ENCODE measurements around the gene IL17B.

IL17B gene

DNA sequence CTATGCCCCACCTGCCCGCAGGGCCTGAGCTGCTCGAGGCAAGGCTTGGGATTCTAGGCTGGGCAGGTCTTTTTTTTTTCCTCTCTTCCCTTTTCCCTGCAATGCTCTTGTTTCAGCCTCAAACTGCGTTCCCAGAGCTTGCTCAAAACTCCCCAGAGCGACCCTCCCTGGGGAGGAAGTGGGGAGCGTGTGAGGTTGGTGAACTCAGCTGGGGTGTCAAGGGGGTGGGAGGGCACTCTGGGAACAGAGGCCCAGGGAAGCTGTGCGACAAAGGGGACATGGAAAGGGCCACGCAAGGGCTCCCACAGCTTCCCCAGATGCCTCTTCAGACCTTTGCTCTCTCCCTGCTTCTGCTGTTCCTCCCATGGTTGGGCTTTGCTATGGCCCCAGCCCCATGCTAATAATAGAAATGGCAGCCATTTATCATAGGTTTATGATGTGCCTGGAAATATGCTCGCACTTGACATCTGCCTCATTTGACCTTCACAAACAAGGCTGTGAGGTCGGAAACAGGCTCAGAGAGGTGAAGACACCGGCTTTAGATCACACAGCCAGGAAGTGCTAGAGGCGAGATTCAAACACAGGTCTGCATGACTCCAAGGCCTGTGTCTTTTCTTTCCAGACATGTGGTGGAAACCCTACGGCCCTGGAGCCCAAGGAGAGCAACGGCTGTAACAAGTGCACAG, 40.9 kb upstream of the IL17B start:
- no peaks in the 10 kb centered on the region for H3K79me1 ChIP-seq (ENCODE audit: low read depth, low read length)
- H2BK120ac ChIP-seq (ENCODE audit: low read depth, low read length), result no peak overlapping the region
- no peak overlapping the region for H3K9ac ChIP-seq (ENCODE audit: low read depth, low read length, poor library complexity)
- H3K27me3 ChIP-seq (ENCODE audit: control insufficient read depth in 3 of 3, insufficient read depth in 3 of 3, low read depth in 1 of 3, low read length in 3 of 3), result no peaks in the 10 kb centered on the region
- no peak overlapping the region for H3K4me2 ChIP-seq (ENCODE audit: insufficient read depth, low read length, poor library complexity, severe bottlenecking)
- H3K36me3 ChIP-seq (replicated peaks in 1 of 2; ENCODE audit: control insufficient read depth in 2 of 2, insufficient read depth in 2 of 2, low read length in 2 of 2), result no peaks in the 10 kb centered on the region
- H3K27ac ChIP-seq (replicated peaks; ENCODE audit: low read length), result no peak overlapping the region
- no peak overlapping the region for H3K4me3 ChIP-seq (ENCODE audit: low read length in 2 of 2)
- peaks cover 33 to 38% of the 10 kb centered on the region in 2 donors for H3K4me1 ChIP-seq (ENCODE audit: control insufficient read depth in 2 of 2, insufficient read depth in 1 of 2, low read depth in 1 of 2, low read length in 2 of 2)
- H2BK12ac ChIP-seq (ENCODE audit: low read length), result no peak overlapping the region
- no peaks in the 10 kb centered on the region for H3K9me3 ChIP-seq (replicated peaks in 1 of 2; ENCODE audit: control insufficient read depth in 2 of 2, insufficient read depth in 1 of 2, low read depth in 1 of 2, low read length in 2 of 2)
- H2BK5ac ChIP-seq (ENCODE audit: low read length), result no peak overlapping the region
- peak overlapping the region; percentile 50 for H2AFZ ChIP-seq (ENCODE audit: low read length)
- no peak overlapping the region for H4K8ac ChIP-seq (ENCODE audit: low read depth, low read length)
- DNase-seq (ENCODE audit: low spot score), result no peak
- H3K18ac ChIP-seq (ENCODE audit: low read length), result peak overlapping the region; percentile 13
- H2AK5ac ChIP-seq (ENCODE audit: low read depth, low read length), result no peak overlapping the region
- H4K91ac ChIP-seq (ENCODE audit: low read depth, low read length, poor library complexity), result no peak overlapping the region
- H3K23ac ChIP-seq (ENCODE audit: low read depth, low read length, poor library complexity), result no peak overlapping the region
- no CpG with 5 or more reads among the region's 13 CpGs for WGBS, 2 donors (ENCODE audit: extremely low coverage in 2 of 2, insufficient read length in 2 of 2, insufficient replicate concordance in 1 of 2)
- no peak overlapping the region for H2BK15ac ChIP-seq (ENCODE audit: low read length)
- no peak overlapping the region for H3K4ac ChIP-seq (ENCODE audit: low read length)
- H3K14ac ChIP-seq (ENCODE audit: low read length), result no peak overlapping the region

DNA sequence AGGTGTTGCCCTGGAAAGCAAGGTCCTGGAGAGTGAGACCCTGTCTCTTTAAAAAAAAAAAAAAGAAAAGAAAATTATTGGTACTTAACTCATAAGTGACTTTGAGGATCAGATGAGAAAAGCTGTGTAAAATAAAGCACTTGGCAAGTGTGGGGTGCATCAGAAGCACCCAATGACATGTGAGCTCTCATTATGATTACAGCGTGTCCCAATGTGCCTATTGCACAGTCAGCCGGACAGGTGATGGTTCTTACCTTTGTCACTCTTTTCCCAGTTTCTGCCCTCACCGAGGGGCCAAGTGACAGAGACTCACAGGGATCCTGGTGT, 40.4 kb upstream of the IL17B start:
- no peak overlapping the region for H2BK15ac ChIP-seq (ENCODE audit: low read length)

DNA sequence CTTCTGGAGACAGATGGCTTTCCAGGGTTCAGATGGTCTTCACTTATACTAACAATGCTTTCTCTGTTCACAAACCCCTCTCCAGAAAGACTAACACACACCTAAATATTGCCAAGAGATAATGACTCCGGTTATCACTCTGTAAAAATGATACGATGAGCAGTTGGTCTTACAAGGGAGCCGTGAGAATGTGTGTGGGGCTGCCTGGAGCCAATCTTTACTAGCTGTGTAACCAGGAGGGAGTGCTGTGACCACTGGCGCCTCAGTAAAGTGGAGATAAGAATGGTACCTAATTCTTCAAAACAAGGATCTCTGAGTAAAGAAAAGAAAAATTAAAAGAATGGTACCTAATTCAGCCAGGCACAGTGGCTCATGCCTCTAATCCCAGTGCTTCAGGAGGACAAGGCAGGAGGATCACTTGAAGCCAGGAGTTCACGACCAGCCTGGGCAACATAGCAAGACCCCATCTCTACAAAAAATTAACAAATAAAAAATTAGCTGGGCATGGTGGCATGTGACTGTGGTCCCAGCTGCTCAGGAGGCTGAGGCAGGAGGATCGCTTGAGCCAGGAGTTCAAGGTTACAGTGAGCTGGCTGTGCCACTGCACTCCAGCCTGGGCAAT, 39.9 kb upstream of the IL17B start:
- Histone ChIP-seq H3K4me3 (ENCODE audit: low read length in 2 of 2) (no peak overlapping the region), H3K9me3 (replicated peaks in 1 of 2; ENCODE audit: control insufficient read depth in 2 of 2, insufficient read depth in 1 of 2, low read depth in 1 of 2, low read length in 2 of 2) (no peaks in the 10 kb centered on the region), H3K36me3 (replicated peaks in 1 of 2; ENCODE audit: control insufficient read depth in 2 of 2, insufficient read depth in 2 of 2, low read length in 2 of 2) (no peaks in the 10 kb centered on the region), H2BK5ac (ENCODE audit: low read length) (no peak overlapping the region), H4K8ac (ENCODE audit: low read depth, low read length) (no peak overlapping the region), H3K9ac (ENCODE audit: low read depth, low read length, poor library complexity) (no peak overlapping the region), H4K91ac (ENCODE audit: low read depth, low read length, poor library complexity) (no peak overlapping the region), H3K18ac (ENCODE audit: low read length) (no peak overlapping the region), H3K27ac (replicated peaks; ENCODE audit: low read length) (no peak overlapping the region), H2AFZ (ENCODE audit: low read length) (no peak overlapping the region), H3K4ac (ENCODE audit: low read length) (no peak overlapping the region), H3K14ac (ENCODE audit: low read length) (no peak overlapping the region), H2BK15ac (ENCODE audit: low read length) (no peak overlapping the region), H3K4me1 (ENCODE audit: control insufficient read depth in 2 of 2, insufficient read depth in 1 of 2, low read depth in 1 of 2, low read length in 2 of 2) (peaks cover 29 to 37% of the 10 kb centered on the region in 2 donors), H2BK120ac (ENCODE audit: low read depth, low read length) (no peak overlapping the region), H3K27me3 (ENCODE audit: control insufficient read depth in 3 of 3, insufficient read depth in 3 of 3, low read depth in 1 of 3, low read length in 3 of 3) (no peaks in the 10 kb centered on the region), H2BK12ac (ENCODE audit: low read length) (no peak overlapping the region), H3K4me2 (ENCODE audit: insufficient read depth, low read length, poor library complexity, severe bottlenecking) (no peak overlapping the region), H3K79me1 (ENCODE audit: low read depth, low read length) (no peaks in the 10 kb centered on the region), H3K23ac (ENCODE audit: low read depth, low read length, poor library complexity) (no peak overlapping the region), H2AK5ac (ENCODE audit: low read depth, low read length) (no peak overlapping the region)
- DNase-seq (ENCODE audit: low spot score), result no peak
- WGBS, 2 donors (ENCODE audit: extremely low coverage in 2 of 2, insufficient read length in 2 of 2, insufficient replicate concordance in 1 of 2), result no CpG with 5 or more reads among the region's 6 CpGs

More for the DNA sequence above, 40.4 kb upstream of the IL17B start:
- Histone ChIP-seq H2BK5ac (ENCODE audit: low read length) (no peak overlapping the region), H4K91ac (ENCODE audit: low read depth, low read length, poor library complexity) (no peak overlapping the region), H3K18ac (ENCODE audit: low read length) (no peak overlapping the region), H3K23ac (ENCODE audit: low read depth, low read length, poor library complexity) (no peak overlapping the region), H3K36me3 (replicated peaks in 1 of 2; ENCODE audit: control insufficient read depth in 2 of 2, insufficient read depth in 2 of 2, low read length in 2 of 2) (no peaks in the 10 kb centered on the region), H2BK12ac (ENCODE audit: low read length) (no peak overlapping the region), H3K4me3 (ENCODE audit: low read length in 2 of 2) (no peak overlapping the region), H3K4ac (ENCODE audit: low read length) (no peak overlapping the region), H3K27me3 (ENCODE audit: control insufficient read depth in 3 of 3, insufficient read depth in 3 of 3, low read depth in 1 of 3, low read length in 3 of 3) (no peaks in the 10 kb centered on the region), H2AK5ac (ENCODE audit: low read depth, low read length) (no peak overlapping the region), H3K27ac (replicated peaks; ENCODE audit: low read length) (no peak overlapping the region), H3K79me1 (ENCODE audit: low read depth, low read length) (no peaks in the 10 kb centered on the region), H4K8ac (ENCODE audit: low read depth, low read length) (no peak overlapping the region), H2AFZ (ENCODE audit: low read length) (peak overlapping the region; percentile 50), H3K4me2 (ENCODE audit: insufficient read depth, low read length, poor library complexity, severe bottlenecking) (no peak overlapping the region), H3K9me3 (replicated peaks in 1 of 2; ENCODE audit: control insufficient read depth in 2 of 2, insufficient read depth in 1 of 2, low read depth in 1 of 2, low read length in 2 of 2) (no peaks in the 10 kb centered on the region), H3K4me1 (ENCODE audit: control insufficient read depth in 2 of 2, insufficient read depth in 1 of 2, low read depth in 1 of 2, low read length in 2 of 2) (peaks cover 32 to 38% of the 10 kb centered on the region in 2 donors), H3K9ac (ENCODE audit: low read depth, low read length, poor library complexity) (no peak overlapping the region), H3K14ac (ENCODE audit: low read length) (no peak overlapping the region), H2BK120ac (ENCODE audit: low read depth, low read length) (no peak overlapping the region)
- DNase-seq (ENCODE audit: low spot score), result no peak
- no CpG with 5 or more reads among the region's 3 CpGs for WGBS, 2 donors (ENCODE audit: extremely low coverage in 2 of 2, insufficient read length in 2 of 2, insufficient replicate concordance in 1 of 2)

DNA sequence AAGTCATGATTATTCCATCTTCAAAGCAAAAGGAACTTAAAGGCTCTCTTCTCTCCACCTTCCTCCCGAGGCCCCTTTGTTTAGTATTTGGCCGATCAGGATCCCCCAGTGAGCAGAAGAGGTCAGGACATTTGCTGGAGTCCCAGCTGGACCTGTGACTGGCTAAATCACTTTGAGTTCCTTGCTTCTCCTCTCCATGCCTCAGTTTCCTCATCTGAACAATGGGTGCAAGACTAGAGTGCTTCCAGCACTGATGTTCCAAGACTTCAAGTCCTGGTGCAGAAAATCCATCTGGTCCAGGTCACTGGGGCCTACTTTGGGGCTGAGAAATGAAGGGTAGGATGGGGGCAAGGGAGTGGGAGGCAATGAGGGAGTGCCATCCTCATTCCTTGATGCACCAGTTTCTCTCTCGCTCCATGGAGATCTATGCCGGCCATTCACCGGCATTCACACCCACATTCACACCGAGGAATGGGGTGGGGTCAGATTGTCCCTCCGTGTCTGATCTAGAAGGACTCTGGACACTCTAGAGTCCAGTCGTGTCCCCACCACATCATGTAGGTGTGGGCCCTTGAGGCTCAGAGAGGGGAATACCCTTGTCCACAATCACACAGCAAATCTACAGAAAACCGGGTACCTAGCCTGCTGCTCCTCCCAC, 38.7 kb upstream of the IL17B start:
- WGBS, 2 donors (ENCODE audit: extremely low coverage in 2 of 2, insufficient read length in 2 of 2, insufficient replicate concordance in 1 of 2), result no CpG with 5 or more reads among the region's 9 CpGs
- Histone ChIP-seq H3K9me3 (replicated peaks in 1 of 2; ENCODE audit: control insufficient read depth in 2 of 2, insufficient read depth in 1 of 2, low read depth in 1 of 2, low read length in 2 of 2) (no peaks in the 10 kb centered on the region), H3K27ac (replicated peaks; ENCODE audit: low read length) (no peak overlapping the region), H3K4me3 (ENCODE audit: low read length in 2 of 2) (no peak overlapping the region), H3K4ac (ENCODE audit: low read length) (no peak overlapping the region), H3K4me2 (ENCODE audit: insufficient read depth, low read length, poor library complexity, severe bottlenecking) (no peak overlapping the region), H3K18ac (ENCODE audit: low read length) (no peak overlapping the region), H2BK12ac (ENCODE audit: low read length) (no peak overlapping the region), H3K9ac (ENCODE audit: low read depth, low read length, poor library complexity) (no peak overlapping the region), H2BK120ac (ENCODE audit: low read depth, low read length) (no peak overlapping the region), H2BK5ac (ENCODE audit: low read length) (no peak overlapping the region), H3K79me1 (ENCODE audit: low read depth, low read length) (no peaks in the 10 kb centered on the region), H3K14ac (ENCODE audit: low read length) (no peak overlapping the region), H3K23ac (ENCODE audit: low read depth, low read length, poor library complexity) (no peak overlapping the region), H2AFZ (ENCODE audit: low read length) (peak overlapping the region; percentile 69), H4K91ac (ENCODE audit: low read depth, low read length, poor library complexity) (no peak overlapping the region), H4K8ac (ENCODE audit: low read depth, low read length) (no peak overlapping the region), H3K36me3 (replicated peaks in 1 of 2; ENCODE audit: control insufficient read depth in 2 of 2, insufficient read depth in 2 of 2, low read length in 2 of 2) (no peaks in the 10 kb centered on the region), H3K27me3 (ENCODE audit: control insufficient read depth in 3 of 3, insufficient read depth in 3 of 3, low read depth in 1 of 3, low read length in 3 of 3) (no peaks in the 10 kb centered on the region), H3K4me1 (ENCODE audit: control insufficient read depth in 2 of 2, insufficient read depth in 1 of 2, low read depth in 1 of 2, low read length in 2 of 2) (peaks cover 19 to 25% of the 10 kb centered on the region in 2 donors), H2AK5ac (ENCODE audit: low read depth, low read length) (no peak overlapping the region), H2BK15ac (ENCODE audit: low read length) (no peak overlapping the region)
- DNase-seq (ENCODE audit: low spot score), result no peak
